GM18498 (cell line): Measurements from ENCODE around the gene WDR75.
"Not testable (repeated sequence)": the region's sequence is repeated elsewhere in the genome, so short reads cannot be mapped to it uniquely, and the experiment has no call there.

Source experiments
- ATAC-seq: cut with Tn5 transposase; IDR thresholded peaks from one replicate; pipeline ENCODE4 v1.9.1; 2021; ENCODE audit warnings: mild to moderate bottlenecking, moderate library complexity; ENCODE audit not compliant: unreplicated experiment

Gene WDR75

GRCh38 chr2:189440947-189441708 lies at the start of gene WDR75:
Gene WDR75, plus strand, starts transcription at chr2:189441474. Its CDS starts 19 bp downstream, at chr2:189441493.
- peak; percentile 94 for ATAC-seq

GRCh38 chr2:189393440-189394111 lies 47.7 kb upstream of the WDR75 start:
- no peak for ATAC-seq

GRCh38 chr2:189394525-189394924 lies 46.7 kb upstream of the WDR75 start:
- no peak for ATAC-seq

GRCh38 chr2:189402932-189403331 lies 38.3 kb upstream of the WDR75 start:
- no peak for ATAC-seq

- ATAC-seq: no peak
Measured at GRCh38 chr2:189406586-189407233, 34.6 kb upstream of the WDR75 start.

- no peak for ATAC-seq
Measured at GRCh38 chr2:189407281-189408209, 33.7 kb upstream of the WDR75 start.

GRCh38 chr2:189408294-189408693 lies 33.0 kb upstream of the WDR75 start:
- no peak for ATAC-seq

- no peak for ATAC-seq
Measured at GRCh38 chr2:189409131-189409530, 32.1 kb upstream of the WDR75 start.

- no peak for ATAC-seq
Measured at GRCh38 chr2:189409647-189410046, 31.6 kb upstream of the WDR75 start.

- ATAC-seq: no peak
Measured at GRCh38 chr2:189411860-189412259, 29.4 kb upstream of the WDR75 start.

- peak; percentile 76 for ATAC-seq
Measured at GRCh38 chr2:189412330-189412953, 28.8 kb upstream of the WDR75 start.

- no peak for ATAC-seq
Measured at GRCh38 chr2:189413249-189413648, 28.0 kb upstream of the WDR75 start.

- ATAC-seq: no peak
Measured at GRCh38 chr2:189421644-189422043, 19.6 kb upstream of the WDR75 start.

GRCh38 chr2:189424961-189425360 lies 16.3 kb upstream of the WDR75 start:
- no peak for ATAC-seq

- no peak for ATAC-seq
Measured at GRCh38 chr2:189425676-189426075, 15.6 kb upstream of the WDR75 start.

GRCh38 chr2:189426886-189427285 lies 14.4 kb upstream of the WDR75 start:
- no peak for ATAC-seq

- no peak for ATAC-seq
Measured at GRCh38 chr2:189427872-189428271, 13.4 kb upstream of the WDR75 start.

GRCh38 chr2:189430448-189430847 lies 10.8 kb upstream of the WDR75 start:
- ATAC-seq: not testable (repeated sequence)

GRCh38 chr2:189435803-189436202 lies 5.5 kb upstream of the WDR75 start:
- not testable (repeated sequence) for ATAC-seq

- ATAC-seq: no peak
Measured at GRCh38 chr2:189437926-189438325, 3.3 kb upstream of the WDR75 start.
